Measurements from ENCODE around the gene GATA1. TPM values are rescaled to one million over a fixed set of nuclear protein-coding genes. Genes with fewer than 3 reads are reported as not detected.

Gene GATA1
- 1 to 10 TPM in 2 of 12 donors, under 1 TPM in 8, not detected in 2; 0.37 to 1.4 (median 0.51) TPM for polyA plus RNA-seq (ENCODE audit: insufficient read length in 12 of 12)
- long read RNA-seq, donor 1, result 0 reads
- long read RNA-seq, donor 2, result 0 reads
- long read RNA-seq, donor 3, result 0 reads
- long read RNA-seq, donor 4, result 0 reads
- long read RNA-seq, donor 5, result 0 reads
- long read RNA-seq, donor 6, result 0 reads
- long read RNA-seq, donor 7, result 0 reads
- long read RNA-seq, donor 8, result 0 reads
- long read RNA-seq, donor 9, result 0 reads
- long read RNA-seq, donor 10, result 0 reads
- long read RNA-seq, donor 11, result 0 reads

GRCh38 chrX:48786341-48786800 is at the start of gene GATA1:
Gene GATA1, plus strand, starts transcription at chrX:48786590. Its CDS starts 4,520 bp downstream, at chrX:48791110.
- no peak for DNase-seq

GRCh38 chrX:48736878-48737212 is 49.5 kb upstream of the GATA1 start:
- no peak for DNase-seq

- peak; percentile 93 for DNase-seq
These were observed 49.0 kb upstream of the GATA1 start for GRCh38 chrX:48737213-48737938.

GRCh38 chrX:48737940-48738339 is 48.5 kb upstream of the GATA1 start:
- DNase-seq, result no peak

GRCh38 chrX:48741834-48742233 is 44.6 kb upstream of the GATA1 start:
- no peak for DNase-seq

GRCh38 chrX:48745222-48745621 is 41.2 kb upstream of the GATA1 start:
- DNase-seq, result no peak

GRCh38 chrX:48747415-48748016 is 38.9 kb upstream of the GATA1 start:
- no peak for DNase-seq

- DNase-seq, result no peak
These were observed 37.2 kb upstream of the GATA1 start for GRCh38 chrX:48749182-48749581.

GRCh38 chrX:48751343-48751742 is 35.0 kb upstream of the GATA1 start:
- DNase-seq, result no peak

GRCh38 chrX:48752498-48752897 is 33.9 kb upstream of the GATA1 start:
- DNase-seq, result no peak

- DNase-seq, result no peak
These were observed 32.6 kb upstream of the GATA1 start for GRCh38 chrX:48753708-48754228.

- no peak for DNase-seq
These were observed 32.2 kb upstream of the GATA1 start for GRCh38 chrX:48754238-48754637.

- DNase-seq, result no peak
These were observed 24.5 kb upstream of the GATA1 start, which contains the start of gene GLOD5 for GRCh38 chrX:48761674-48762471. Gene GLOD5, plus strand, starts transcription at chrX:48761747. Its CDS starts 44 bp downstream, at chrX:48761791.

GRCh38 chrX:48769230-48769629 is 17.2 kb upstream of the GATA1 start:
- DNase-seq, result no peak

GRCh38 chrX:48770296-48770695 is 16.1 kb upstream of the GATA1 start:
- DNase-seq, result no peak

- no peak for DNase-seq
These were observed 13.8 kb upstream of the GATA1 start for GRCh38 chrX:48772602-48773001.

- DNase-seq, result no peak
These were observed 9.5 kb upstream of the GATA1 start for GRCh38 chrX:48776818-48777439.

GRCh38 chrX:48779399-48779798 is 7.0 kb upstream of the GATA1 start:
- no peak for DNase-seq

GRCh38 chrX:48781705-48782104 is 4.7 kb upstream of the GATA1 start:
- no peak for DNase-seq

- DNase-seq, result no peak
These were observed 4.2 kb upstream of the GATA1 start for GRCh38 chrX:48782216-48782615.

- no peak for DNase-seq
These were observed 3.6 kb upstream of the GATA1 start for GRCh38 chrX:48782795-48783194.
